MCF 10A (cell line): ENCODE measurements around the gene F2R. TPM values are rescaled to one million over a fixed set of nuclear protein-coding genes. Genes with fewer than 3 reads are reported as not detected.
A peak's percentile ranks its signal among the peaks of the same experiment; 100 is the strongest.
"Not testable (repeated sequence)": the region's sequence is repeated elsewhere in the genome, so short reads cannot be mapped to it uniquely, and the experiment has no call there.

ENCODE experiments used
- BruUV-seq: library from RNA; stranded (reverse); fragments of 400-500 nt; replicated peaks from 2 replicates; lab custom pipeline; 2021; lab: Mats Ljungman, UMichigan
- CTCF ChIA-PET: fragments of 300-600 bp; sonication (Branson Sonifier 250); formaldehyde crosslinking; extraction: SDS; loops from one replicate; lab custom pipeline; 2021; ENCODE audit warnings: antibody characterized with exemption, inconsistent platforms; lab: Yijun Ruan, JAX
- POLR2A ChIA-PET: fragments of 300-600, 350-650 bp; sonication (Branson Sonifier 250); formaldehyde crosslinking; extraction: SDS; loops from one replicate; lab custom pipeline; 2020; ENCODE audit warnings: antibody characterized with exemption, inconsistent platforms; lab: Yijun Ruan, JAX
- DNase-seq: peaks from one replicate; pipeline ENCODE4 v3.0.0-alpha.2; 2018; ENCODE audit not compliant: unreplicated experiment
- H3K27ac Mint-ChIP-seq: one replicate; pipeline ENCODE4 v1.8.0; 2022; ENCODE audit warnings: mild to moderate bottlenecking, low read depth, mixed read lengths; ENCODE audit not compliant: unreplicated experiment
- H3K27me3 Mint-ChIP-seq: one replicate; pipeline ENCODE4 v1.8.0; 2022; ENCODE audit warnings: mixed read lengths; ENCODE audit not compliant: insufficient read depth, unreplicated experiment
- H3K36me3 Mint-ChIP-seq: one replicate; pipeline ENCODE4 v1.8.0; 2022; ENCODE audit warnings: mild to moderate bottlenecking, moderate library complexity, mixed read lengths; ENCODE audit not compliant: insufficient read depth, unreplicated experiment
- H3K4me1 Mint-ChIP-seq: one replicate; pipeline ENCODE4 v1.8.0; 2022; ENCODE audit warnings: mixed read lengths; ENCODE audit not compliant: insufficient read depth, unreplicated experiment
- H3K4me3 Mint-ChIP-seq: one replicate; pipeline ENCODE4 v1.8.0; 2022; ENCODE audit warnings: mild to moderate bottlenecking, moderate library complexity, mixed read lengths; ENCODE audit not compliant: unreplicated experiment
- H3K9me3 Mint-ChIP-seq: one replicate; pipeline ENCODE4 v1.8.0; 2022; ENCODE audit warnings: mixed read lengths; ENCODE audit not compliant: unreplicated experiment
- CTCF ChIP-seq: fragments of 200-600 bp; IDR thresholded peaks from one replicate; pipeline ENCODE4 v1.8.0; 2022; ENCODE audit warnings: antibody characterized with exemption, mild to moderate bottlenecking; ENCODE audit not compliant: unreplicated experiment
- intact Hi-C: fragments of 100-400 bp; cut with micrococcal nuclease; formaldehyde crosslinking; loops from 2 replicates; pipeline ENCODE4 v1.14.1; 2022
- total RNA-seq: library from RNA; stranded (reverse); gene quantifications from 2 replicates; pipeline ENCODE4 v1.2.3, GENCODE V29; 2022

The F2R gene
- total RNA-seq, 1 experiment from 2014 or later = 17.6 TPM

- CTCF ChIA-PET = interaction anchor here (0.6 kb wide), 1 partner anchor 41 kb away, joined by 3 read pairs; no protein-coding TSS in a partner anchor
- Mint-ChIP-seq H3K36me3 (no peaks in the 10 kb centered on the region), H3K4me1 (peaks cover 8% of the 10 kb centered on the region), H3K4me3 (no peak overlapping the region), H3K27me3 (no peaks in the 10 kb centered on the region), H3K9me3 (peaks cover 12% of the 10 kb centered on the region), H3K27ac (peak overlapping the region; percentile 33)
- no peak for TF ChIP-seq CTCF
- POLR2A ChIA-PET = interaction anchor here (0.7 kb wide), 1 partner anchor 56 kb away, joined by 3 read pairs; no protein-coding TSS in a partner anchor
- intact Hi-C loops = no loop called here
- DNase-seq = peak; percentile 25
- no TSS peak for BruUV-seq
Measured at GRCh38 chr5:76766746-76767145, 50.8 kb downstream of the F2R start.

GRCh38 chr5:76771041-76771440, 55.1 kb downstream of the F2R start:
- POLR2A ChIA-PET, H3K27me3 Mint-ChIP-seq, H3K9me3 Mint-ChIP-seq, H3K27ac Mint-ChIP-seq, H3K36me3 Mint-ChIP-seq, H3K4me3 Mint-ChIP-seq, BruUV-seq, DNase-seq: not testable (repeated sequence)
- CTCF ChIA-PET = interaction anchor here (7.7 kb wide), 1 partner anchor 170 kb away, joined by 281 read pairs; no protein-coding TSS in a partner anchor
- peaks cover 13% of the 10 kb centered on the region for H3K4me1 Mint-ChIP-seq
- intact Hi-C loops = loop anchor here (5.0 kb wide), 1 partner anchor 54 kb away; the partner anchor contains the start of gene F2R

GRCh38 chr5:76771705-76772405, 55.9 kb downstream of the F2R start:
- Mint-ChIP-seq H3K27ac (peak overlapping the region; percentile 8), H3K27me3 (no peaks in the 10 kb centered on the region), H3K4me3 (no peak overlapping the region), H3K36me3 (no peaks in the 10 kb centered on the region), H3K4me1 (peaks cover 9% of the 10 kb centered on the region), H3K9me3 (no peaks in the 10 kb centered on the region)
- POLR2A ChIA-PET = interaction anchor here (0.6 kb wide), 1 partner anchor 137 kb away, joined by 3 read pairs; no protein-coding TSS in a partner anchor
- intact Hi-C loops = loop anchor here (5.0 kb wide), 1 partner anchor 55 kb away; the partner anchor contains the start of gene F2R
- BruUV-seq = no TSS peak
- no peak for DNase-seq
- TF ChIP-seq CTCF = no peak
- CTCF ChIA-PET = interaction anchor here (1.0 to 7.7 kb wide), 3 partner anchors 61 to 171 kb away, joined by 3 to 281 read pairs (median 4); no protein-coding TSS in a partner anchor

- no TSS peak for BruUV-seq
- Mint-ChIP-seq H3K27ac (no peak overlapping the region), H3K4me1 (peaks cover 7% of the 10 kb centered on the region), H3K36me3 (no peaks in the 10 kb centered on the region), H3K9me3 (no peaks in the 10 kb centered on the region), H3K27me3 (no peaks in the 10 kb centered on the region), H3K4me3 (no peak overlapping the region)
- intact Hi-C loops = loop anchor here (5.0 kb wide), 1 partner anchor 41 kb away; the partner anchor contains the start of gene F2RL1
- ChIA-PET CTCF (interaction anchor here (0.6 to 7.7 kb wide), 7 partner anchors 13 to 175 kb away, joined by 3 to 281 read pairs (median 3); partner anchors contain the start of gene F2RL1), POLR2A (no interaction called here)
- no peak for DNase-seq
- TF ChIP-seq CTCF = no peak
Measured at GRCh38 chr5:76775921-76776320, 60.0 kb downstream of the F2R start.
